Muscle layer of duodenum (tissue), 2 donors: ENCODE data around the gene NOS1AP.

Experiments used
- H3K27ac ChIP-seq: one replicate; pipeline ENCODE4 v1.7.0; 2013; ENCODE audit warnings: mild to moderate bottlenecking, low read length
- H3K27me3 ChIP-seq: one replicate; pipeline ENCODE4 v1.7.0; 2013; ENCODE audit warnings: low read depth, mild to moderate bottlenecking, control low read depth, low read length
- H3K36me3 ChIP-seq, 2 donors: one replicate each; pipeline ENCODE4 v1.7.0; 2013; ENCODE audit warnings: low read length in 2 of 2, control low read depth in 1 of 2, mild to moderate bottlenecking in 1 of 2; ENCODE audit not compliant: insufficient read depth in 2 of 2, control insufficient read depth in 1 of 2
- H3K4me1 ChIP-seq, 2 donors: one replicate each; pipeline ENCODE4 v1.7.0; 2013; ENCODE audit warnings: low read length in 2 of 2, mild to moderate bottlenecking in 2 of 2, control low read depth in 1 of 2, moderate library complexity in 1 of 2; ENCODE audit not compliant: insufficient read depth in 2 of 2, control insufficient read depth in 1 of 2
- H3K4me3 ChIP-seq, 2 donors: one replicate each; pipeline ENCODE4 v1.7.0; 2013; ENCODE audit warnings: low read length in 2 of 2, low read depth in 1 of 2, mild to moderate bottlenecking in 1 of 2
- H3K9me3 ChIP-seq, 2 donors: one replicate each; pipeline ENCODE4 v1.7.0; 2013; ENCODE audit warnings: low read length in 2 of 2, control low read depth in 1 of 2, mild to moderate bottlenecking in 1 of 2; ENCODE audit not compliant: control insufficient read depth in 1 of 2
- donor health status: healthy.

NOS1AP gene

DNA sequence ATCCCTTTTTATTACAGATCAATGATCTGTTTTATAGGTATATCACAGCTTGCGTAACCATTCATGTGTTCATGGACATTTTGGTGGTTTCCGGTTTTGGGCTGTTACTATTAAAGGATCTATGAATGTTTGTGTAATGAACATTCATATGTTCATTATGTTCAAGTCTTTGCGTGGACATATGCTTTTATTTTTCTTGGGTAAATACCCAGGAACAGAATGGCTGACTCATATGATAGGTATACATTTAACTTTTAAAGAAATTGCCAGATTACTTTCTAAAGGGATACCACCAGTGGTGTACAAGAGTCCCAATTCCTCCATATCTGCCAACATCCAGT is 233.5 kb downstream of the NOS1AP start:
- Histone ChIP-seq H3K27ac (no peak overlapping the region), H3K4me1 (no peaks in the 10 kb centered on the region), H3K36me3 (no peaks in the 10 kb centered on the region), H3K9me3 (peaks cover 0 to 1% of the 10 kb centered on the region in 2 donors), H3K4me3 (no peak overlapping the region), H3K27me3 (no peaks in the 10 kb centered on the region)

DNA sequence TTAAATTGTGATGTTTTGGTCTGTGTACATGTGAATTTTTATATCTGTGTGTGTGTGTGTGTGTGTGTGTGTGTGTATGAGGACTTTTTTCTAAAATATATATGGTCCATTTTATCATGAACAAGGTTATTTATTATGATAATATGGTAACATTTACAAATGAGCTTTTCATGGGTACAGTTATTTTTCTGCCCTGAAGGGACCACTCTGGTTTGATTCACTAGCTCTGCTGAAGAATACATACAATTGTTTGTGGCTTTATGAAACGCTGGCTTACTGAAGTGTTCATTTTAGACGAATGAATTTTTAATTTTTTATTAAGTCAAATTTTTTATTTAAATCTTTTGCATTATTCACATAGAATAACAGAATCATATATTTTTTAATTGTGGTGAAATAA is 235.2 kb downstream of the NOS1AP start:
- Histone ChIP-seq H3K27me3 (no peaks in the 10 kb centered on the region), H3K4me1 (no peaks in the 10 kb centered on the region), H3K4me3 (no peak overlapping the region), H3K27ac (no peak overlapping the region), H3K9me3 (peaks cover 0 to 8% of the 10 kb centered on the region in 2 donors), H3K36me3 (no peaks in the 10 kb centered on the region)

- no peaks in the 10 kb centered on the region for H3K4me1 ChIP-seq
- H3K36me3 ChIP-seq, result no peaks in the 10 kb centered on the region
- no peak overlapping the region for H3K4me3 ChIP-seq
- peaks cover 0 to 8% of the 10 kb centered on the region in 2 donors for H3K9me3 ChIP-seq
- no peak overlapping the region for H3K27ac ChIP-seq
- H3K27me3 ChIP-seq, result no peaks in the 10 kb centered on the region
Measured at GRCh38 chr1:162305969-162306368, 236.5 kb downstream of the NOS1AP start.

- H3K4me1 ChIP-seq, result no peaks in the 10 kb centered on the region
- H3K4me3 ChIP-seq, result no peak overlapping the region
- H3K9me3 ChIP-seq, result peaks cover 0 to 8% of the 10 kb centered on the region in 2 donors
- H3K27me3 ChIP-seq, result no peaks in the 10 kb centered on the region
- no peak overlapping the region for H3K27ac ChIP-seq
- H3K36me3 ChIP-seq, result no peaks in the 10 kb centered on the region
Measured at GRCh38 chr1:162310337-162310736, 240.8 kb downstream of the NOS1AP start.

- H3K4me3 ChIP-seq, result no peak overlapping the region
- no peaks in the 10 kb centered on the region for H3K27me3 ChIP-seq
- H3K36me3 ChIP-seq, result no peaks in the 10 kb centered on the region
- no peaks in the 10 kb centered on the region for H3K4me1 ChIP-seq
- H3K9me3 ChIP-seq, result no peaks in the 10 kb centered on the region
- no peak overlapping the region for H3K27ac ChIP-seq
Measured at GRCh38 chr1:162314206-162314605, 244.7 kb downstream of the NOS1AP start.

DNA sequence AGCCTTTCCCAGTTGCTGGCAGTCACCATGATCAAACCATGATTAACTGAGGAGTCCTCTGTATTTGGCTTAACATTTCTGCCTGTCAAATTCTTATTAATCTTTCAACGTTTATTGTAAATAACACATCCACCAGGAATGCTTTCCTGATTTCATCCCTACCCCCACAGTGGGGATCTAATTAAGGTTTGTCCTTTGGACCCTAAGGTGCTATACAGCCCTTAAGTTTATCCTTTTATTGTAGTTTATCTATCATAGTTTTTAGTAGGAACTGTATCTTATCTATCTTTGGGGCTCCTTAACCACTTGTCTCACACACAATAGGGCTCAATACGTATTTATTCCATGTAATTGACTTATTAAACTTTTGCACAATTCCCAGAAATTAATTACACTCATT is 246.2 kb downstream of the NOS1AP start:
- Histone ChIP-seq H3K27ac (no peak overlapping the region), H3K9me3 (no peaks in the 10 kb centered on the region), H3K36me3 (no peaks in the 10 kb centered on the region), H3K4me3 (no peak overlapping the region), H3K27me3 (no peaks in the 10 kb centered on the region), H3K4me1 (no peaks in the 10 kb centered on the region)

DNA sequence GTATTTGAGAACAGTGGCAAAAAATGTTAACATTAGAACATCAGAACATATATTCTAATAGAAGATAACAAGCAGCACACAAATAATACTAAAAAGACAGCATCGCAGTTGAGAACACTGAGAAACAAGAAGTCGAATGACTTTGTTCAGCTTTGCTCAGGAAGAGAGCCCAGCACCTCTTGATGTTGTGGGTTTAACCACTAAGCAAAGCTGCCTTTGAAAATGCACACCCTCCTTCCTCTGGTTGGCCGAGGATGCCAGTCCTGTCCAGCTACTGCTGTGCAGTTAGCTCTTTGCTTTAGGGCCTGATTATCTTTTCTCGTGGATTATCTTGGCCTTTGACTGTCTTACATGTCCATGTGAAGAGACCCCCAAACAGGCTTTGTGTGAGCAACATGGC is 246.7 kb downstream of the NOS1AP start:
- Histone ChIP-seq H3K4me1 (no peaks in the 10 kb centered on the region), H3K9me3 (no peaks in the 10 kb centered on the region), H3K27ac (no peak overlapping the region), H3K36me3 (no peaks in the 10 kb centered on the region), H3K4me3 (no peak overlapping the region), H3K27me3 (no peaks in the 10 kb centered on the region)

DNA sequence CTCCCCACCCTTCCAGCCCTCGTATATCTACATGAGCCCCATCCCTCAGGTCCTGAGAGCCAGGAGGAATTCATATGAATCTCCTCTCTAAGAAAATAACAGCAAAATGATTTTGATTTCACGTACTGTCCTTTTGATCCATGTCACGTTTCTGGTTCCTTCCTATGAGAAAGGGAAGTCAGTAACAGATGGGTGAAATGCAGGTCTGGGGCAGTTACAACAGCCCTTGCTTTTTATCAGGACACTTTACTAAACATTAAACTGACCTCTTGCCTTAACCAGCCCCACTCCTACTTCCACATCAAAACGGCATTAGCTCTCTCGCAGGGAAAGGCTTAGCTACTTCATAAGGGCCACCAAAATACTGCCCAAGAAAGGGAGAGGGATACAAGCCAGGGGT is 248.1 kb downstream of the NOS1AP start:
- Histone ChIP-seq H3K36me3 (no peaks in the 10 kb centered on the region), H3K27me3 (no peaks in the 10 kb centered on the region), H3K27ac (no peak overlapping the region), H3K9me3 (no peaks in the 10 kb centered on the region), H3K4me3 (no peak overlapping the region), H3K4me1 (no peaks in the 10 kb centered on the region)

- H3K27ac ChIP-seq, result no peak overlapping the region
- H3K9me3 ChIP-seq, result no peaks in the 10 kb centered on the region
- no peak overlapping the region for H3K4me3 ChIP-seq
- H3K4me1 ChIP-seq, result no peaks in the 10 kb centered on the region
- no peaks in the 10 kb centered on the region for H3K36me3 ChIP-seq
- no peaks in the 10 kb centered on the region for H3K27me3 ChIP-seq
Measured at GRCh38 chr1:162319493-162320175, 250.1 kb downstream of the NOS1AP start.

DNA sequence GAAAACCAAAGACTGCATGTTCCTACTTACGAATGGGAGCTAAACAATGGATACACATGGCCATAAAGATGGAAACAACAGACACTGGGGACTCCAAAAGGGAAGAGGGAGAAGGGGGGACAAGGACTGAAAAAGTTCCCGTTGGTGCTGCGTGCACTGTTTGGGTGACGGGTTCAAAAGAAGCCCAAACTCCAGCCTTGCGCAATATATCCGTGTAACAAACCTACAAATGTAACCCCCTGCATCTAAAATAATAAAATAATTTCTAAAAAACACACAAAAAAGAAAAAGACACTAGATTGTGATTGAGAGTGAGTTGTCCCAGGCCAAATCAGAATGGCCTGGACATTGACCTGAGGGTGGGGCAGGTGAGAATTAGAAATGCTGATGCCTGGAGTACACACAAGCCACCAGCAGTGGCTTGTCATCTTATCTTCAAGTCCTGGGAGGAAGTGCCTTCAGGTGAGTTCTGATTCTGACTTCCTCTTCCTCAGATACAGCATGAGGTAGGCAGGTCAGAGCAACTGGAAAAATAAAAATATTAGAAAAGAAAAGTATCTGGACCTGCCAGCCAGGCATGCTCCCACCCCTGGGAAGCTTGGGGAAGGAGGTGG is 252.4 kb downstream of the NOS1AP start:
- no peaks in the 10 kb centered on the region for H3K36me3 ChIP-seq
- H3K4me1 ChIP-seq, result no peaks in the 10 kb centered on the region
- H3K4me3 ChIP-seq, result no peak overlapping the region
- no peaks in the 10 kb centered on the region for H3K9me3 ChIP-seq
- no peak overlapping the region for H3K27ac ChIP-seq
- H3K27me3 ChIP-seq, result no peaks in the 10 kb centered on the region

DNA sequence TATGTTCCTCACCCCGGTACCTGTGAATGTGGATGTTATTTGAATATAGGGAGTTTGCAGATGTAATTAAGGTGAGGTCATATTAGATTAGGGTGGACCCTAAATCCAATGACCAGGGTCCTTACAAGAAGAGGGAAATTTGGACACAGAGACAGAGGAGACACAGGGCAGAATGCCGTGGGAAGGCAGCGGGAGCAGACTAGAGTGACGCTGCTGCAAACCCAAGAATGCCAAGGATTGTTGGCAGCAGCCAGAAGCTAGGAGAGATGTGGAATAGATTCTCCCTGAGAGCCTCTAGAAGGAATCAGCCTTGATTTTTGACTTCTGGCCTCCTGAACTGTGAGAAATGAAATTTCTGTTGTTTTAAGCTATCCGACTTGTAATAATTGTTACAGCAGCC is 253.5 kb downstream of the NOS1AP start:
- Histone ChIP-seq H3K4me3 (no peak overlapping the region), H3K36me3 (no peaks in the 10 kb centered on the region), H3K27ac (no peak overlapping the region)

DNA sequence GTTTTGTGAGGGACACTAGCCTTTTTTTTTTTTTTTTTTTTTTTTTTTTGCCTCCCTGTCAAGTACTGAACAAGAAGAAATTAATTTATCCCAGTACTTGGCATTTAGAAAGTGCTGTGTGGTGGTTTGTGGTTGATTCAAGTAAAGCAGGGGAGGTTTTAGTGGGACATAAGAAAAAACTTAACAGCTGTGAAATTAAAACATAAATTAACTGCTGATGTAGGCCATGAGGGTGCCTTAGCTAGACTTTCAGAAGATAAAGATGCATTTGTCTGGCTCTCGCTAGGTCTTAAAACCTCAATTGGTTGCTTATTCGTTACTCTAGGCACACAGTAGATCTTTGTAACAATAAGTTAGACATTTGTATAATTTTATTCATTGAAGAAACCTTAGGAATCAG is 254.9 kb downstream of the NOS1AP start:
- no peak overlapping the region for H3K4me3 ChIP-seq
- H3K4me1 ChIP-seq, result no peaks in the 10 kb centered on the region
- H3K27ac ChIP-seq, result no peak overlapping the region
- H3K9me3 ChIP-seq, result no peaks in the 10 kb centered on the region
- H3K27me3 ChIP-seq, result no peaks in the 10 kb centered on the region
- no peaks in the 10 kb centered on the region for H3K36me3 ChIP-seq

More for the DNA sequence above, 253.5 kb downstream of the NOS1AP start:
- H3K27me3 ChIP-seq, result no peaks in the 10 kb centered on the region
- no peaks in the 10 kb centered on the region for H3K9me3 ChIP-seq
- no peaks in the 10 kb centered on the region for H3K4me1 ChIP-seq
